ENCODE results near the gene RBM19.

Gene RBM19

DNA sequence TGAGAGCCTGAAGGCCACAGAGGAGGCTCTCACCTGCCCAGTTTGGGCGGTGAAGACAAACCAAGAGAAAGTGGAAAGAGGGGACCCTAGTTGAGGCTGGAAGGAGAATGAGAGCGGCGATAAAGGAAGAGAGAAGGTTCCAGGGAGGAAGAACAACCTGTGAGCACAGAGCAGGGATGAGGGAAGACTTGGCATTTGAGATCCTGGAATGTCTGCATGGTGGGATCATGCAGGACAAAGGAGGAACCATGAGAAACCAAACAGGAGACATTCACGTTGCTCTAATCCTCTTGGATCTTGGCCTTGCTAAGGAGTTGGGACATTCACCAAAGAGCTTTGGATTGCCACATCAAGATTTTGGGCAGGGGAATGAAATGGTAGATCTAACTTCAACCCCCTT lies 22.9 kb upstream of the RBM19 start:
- no peak for DNase-seq

DNA sequence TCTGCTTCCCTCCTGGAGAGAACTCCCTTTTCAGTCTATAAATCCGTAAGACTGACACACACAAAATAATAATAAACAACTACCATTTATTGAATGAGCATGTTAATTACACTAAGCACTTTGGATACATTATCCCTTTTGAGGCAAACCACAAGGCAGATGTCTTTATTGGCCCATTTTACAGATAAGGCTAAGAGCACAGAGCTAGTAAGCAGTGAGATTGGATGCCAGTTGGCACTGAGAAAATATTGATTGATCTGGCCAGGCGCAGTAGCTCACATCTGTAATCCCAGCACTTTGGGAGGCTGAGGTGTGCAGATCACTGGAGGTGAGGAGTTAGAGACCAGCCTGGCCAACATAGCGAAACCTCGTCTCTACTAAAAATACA lies 21.9 kb upstream of the RBM19 start:
- no peak for DNase-seq

DNA sequence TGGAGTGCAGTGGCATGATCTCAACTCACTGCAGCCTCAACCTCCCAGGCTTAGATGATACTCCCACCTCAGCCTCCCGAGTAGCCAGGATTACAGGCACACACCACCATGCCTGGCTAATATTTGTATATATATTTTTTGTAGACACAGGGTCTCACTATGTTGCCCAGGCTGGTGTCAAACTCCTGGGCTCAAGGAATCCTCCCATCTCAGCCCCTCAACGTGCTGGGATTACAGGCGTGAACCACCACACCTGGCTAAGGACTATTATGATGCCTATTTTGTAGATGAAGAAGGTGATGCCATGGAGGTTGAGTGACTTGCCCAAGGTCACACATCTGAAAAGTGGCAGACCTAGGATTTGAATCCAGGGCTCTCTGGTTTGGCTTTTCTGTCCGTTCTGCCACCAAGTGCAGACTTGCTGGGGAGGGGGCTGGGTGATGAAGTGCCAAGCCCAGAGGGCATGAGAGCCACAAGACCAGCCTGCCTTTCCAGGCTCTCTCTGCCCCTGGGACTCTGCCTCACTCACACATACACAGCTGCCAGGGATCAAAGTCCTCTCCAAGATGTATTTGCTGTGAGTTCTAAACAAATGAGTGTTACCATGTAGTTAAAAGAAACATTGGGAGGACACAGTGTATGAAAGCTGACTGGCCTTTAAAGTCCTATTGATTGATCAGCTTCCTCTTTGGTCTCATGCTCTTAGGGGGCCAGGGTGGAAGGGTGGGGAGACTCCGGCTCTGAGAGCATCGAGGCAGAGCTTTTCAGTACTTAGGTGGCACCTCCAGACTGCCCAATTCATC lies 21.3 kb upstream of the RBM19 start:
- DNase-seq: no peak

DNA sequence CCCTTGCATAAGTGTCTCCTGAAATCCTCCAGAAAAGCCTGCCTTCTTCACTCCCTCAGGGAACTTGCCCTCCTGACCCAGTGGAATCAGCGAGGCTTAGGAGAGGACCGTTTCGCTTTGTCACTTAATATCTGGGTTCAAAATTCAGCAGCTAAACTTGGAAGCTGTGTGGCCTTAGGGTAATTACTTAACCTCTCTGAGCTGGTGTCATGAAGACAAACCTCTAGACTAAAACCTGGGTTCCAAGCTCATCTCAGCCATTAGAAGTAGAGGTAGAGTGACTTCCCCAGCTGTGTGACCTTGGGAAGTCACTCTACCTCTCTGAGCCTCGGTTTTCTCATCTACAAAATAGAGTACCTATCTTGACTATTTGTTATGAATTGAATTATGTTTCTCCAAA lies 18.3 kb upstream of the RBM19 start:
- DNase-seq: no peak

DNA sequence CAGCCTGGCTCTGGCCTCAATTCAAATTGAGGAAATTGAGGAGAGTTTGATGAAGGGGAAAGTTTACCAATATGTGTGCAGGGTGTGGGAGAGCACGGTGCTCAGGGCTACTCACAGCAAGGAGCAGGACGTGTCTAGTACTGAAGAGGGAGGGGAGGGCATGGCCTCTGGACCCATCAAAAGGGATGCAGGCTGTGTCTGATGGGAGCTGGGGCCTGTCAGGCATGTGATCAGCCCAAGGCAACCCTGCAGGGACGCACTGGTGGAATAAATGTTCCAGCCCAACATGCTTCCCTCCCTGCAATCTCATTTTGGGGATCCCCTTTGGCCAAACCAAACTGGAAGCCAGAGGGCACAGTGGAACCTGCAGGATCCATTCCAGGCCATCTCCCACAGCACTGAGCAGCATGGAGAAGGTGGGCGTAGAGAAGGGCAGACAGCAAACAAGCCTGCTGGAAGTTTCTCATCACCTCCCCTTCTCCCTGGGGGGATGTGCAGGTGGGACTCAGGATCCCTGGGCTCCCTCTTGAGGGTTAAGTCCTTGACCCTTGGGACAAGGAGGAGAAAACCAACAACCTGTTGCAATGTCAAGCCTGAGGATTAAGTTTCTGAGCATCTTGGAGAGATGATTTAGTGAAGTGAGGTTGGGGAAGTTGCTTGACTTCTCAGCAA lies 17.8 kb upstream of the RBM19 start:
- no peak for DNase-seq

DNA sequence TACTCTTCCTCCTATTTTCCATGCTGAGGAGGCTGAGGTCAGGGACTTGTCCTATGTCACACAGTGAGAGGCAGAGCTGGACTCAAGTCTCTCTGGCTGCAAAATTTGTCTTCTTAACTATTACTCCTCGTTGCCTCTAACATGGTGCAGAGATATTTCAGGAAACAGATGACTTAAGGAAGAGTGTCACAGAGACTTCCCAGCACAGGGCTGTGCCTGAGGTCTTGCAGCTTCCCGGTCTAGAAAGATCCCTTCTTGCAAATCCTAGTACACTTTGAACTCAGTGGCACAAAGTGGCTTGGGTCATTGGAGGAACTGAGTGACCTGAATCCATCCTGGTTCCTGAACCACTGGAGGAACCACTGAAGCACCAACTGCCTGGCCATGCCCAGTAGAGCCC lies 17.1 kb upstream of the RBM19 start:
- DNase-seq: no peak

DNA sequence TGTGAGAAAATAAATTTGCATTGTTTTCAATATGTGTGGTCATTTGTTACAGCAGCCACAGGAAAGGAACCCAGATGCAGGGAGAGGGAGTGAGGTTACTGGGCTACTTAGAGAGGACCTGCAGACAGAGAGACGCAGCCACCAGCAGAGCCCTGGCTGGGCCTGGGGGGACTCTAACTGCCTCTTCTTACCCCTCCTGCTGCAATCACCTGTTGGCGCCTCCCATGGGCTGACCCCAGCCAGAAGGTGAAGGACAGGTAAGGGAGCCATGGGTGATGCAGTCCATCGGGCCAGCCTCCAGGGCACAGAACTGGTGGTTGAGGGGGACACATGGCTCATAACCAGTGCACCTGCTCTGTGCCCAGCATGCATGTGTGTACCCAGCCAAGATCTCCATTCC lies 15.8 kb upstream of the RBM19 start:
- no peak for DNase-seq

DNA sequence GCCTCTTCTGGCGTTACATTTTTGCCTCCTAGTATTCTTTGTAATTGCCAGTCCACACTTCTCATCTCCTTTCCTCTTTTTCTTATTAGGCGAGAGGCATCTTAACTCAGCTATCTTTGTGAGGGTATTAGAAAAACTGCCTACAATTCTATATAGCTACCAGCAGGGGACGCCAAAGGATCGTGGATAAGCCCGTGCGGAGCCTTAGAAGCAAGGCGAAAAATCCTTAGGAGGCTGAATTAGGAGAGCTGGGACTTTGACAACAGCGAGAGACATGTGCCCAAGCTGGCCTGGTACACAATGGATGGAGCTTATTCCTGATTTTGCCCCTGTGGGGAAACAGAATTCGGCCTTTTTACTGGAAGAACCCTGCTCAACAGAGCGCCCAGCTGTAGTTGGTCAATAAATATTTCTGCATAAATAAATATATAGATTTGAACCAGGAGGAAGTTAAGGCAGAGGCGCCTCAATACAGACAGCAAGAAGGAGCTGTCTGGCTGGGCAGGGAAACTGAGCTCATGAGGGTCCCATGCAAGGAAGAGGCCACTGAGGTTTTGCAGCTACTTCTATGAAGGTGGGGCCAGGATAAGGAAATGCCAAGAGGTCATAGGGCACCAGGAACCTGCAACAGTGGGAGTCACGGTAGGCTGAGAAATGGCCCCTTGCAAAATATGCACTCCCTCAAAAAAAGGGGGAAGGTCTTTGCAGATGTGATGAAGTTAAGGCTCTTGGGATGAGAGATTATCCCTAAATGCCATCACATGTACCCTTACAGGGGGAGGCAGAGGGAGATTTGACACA lies 14.6 kb upstream of the RBM19 start:
- peak; percentile 76 for DNase-seq

DNA sequence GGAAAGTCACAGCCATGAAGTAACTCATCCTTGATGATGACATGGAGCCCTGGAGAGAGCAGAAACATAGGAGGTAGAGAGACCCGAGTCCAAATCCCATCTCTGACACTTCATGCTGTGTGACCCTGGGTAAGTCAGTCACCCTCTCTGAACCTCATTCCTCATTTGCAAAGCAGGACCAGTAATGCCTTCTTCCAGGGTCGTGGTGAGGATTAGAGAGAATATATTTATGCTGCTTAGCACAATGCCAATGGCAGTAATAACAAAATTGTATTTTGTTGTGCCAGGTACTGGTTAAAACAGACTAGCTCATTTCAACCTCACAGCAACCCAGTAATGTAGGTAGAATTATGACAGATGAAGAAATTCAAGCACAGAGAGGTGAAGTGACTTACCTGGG lies 13.9 kb upstream of the RBM19 start:
- DNase-seq: no peak

DNA sequence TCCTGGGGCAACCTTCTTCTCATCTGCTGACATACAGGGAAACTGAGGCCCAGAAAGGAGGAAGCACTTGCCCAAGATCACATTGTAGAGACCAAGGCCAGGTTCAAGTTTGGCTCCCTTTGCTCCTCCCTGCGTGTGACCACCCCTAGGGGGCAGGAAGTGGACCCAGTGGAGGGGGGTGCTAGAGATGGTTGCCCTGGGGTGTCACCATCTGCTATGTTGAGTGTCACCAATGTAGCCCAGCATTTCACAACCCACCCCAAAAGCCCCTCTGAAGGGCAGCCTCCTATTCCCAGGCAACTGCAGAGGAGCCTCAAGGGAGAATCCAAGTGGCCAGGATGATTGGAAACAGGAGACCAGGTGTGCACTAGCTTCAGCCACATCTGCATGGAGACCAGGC lies 12.0 kb upstream of the RBM19 start:
- no peak for DNase-seq

DNA sequence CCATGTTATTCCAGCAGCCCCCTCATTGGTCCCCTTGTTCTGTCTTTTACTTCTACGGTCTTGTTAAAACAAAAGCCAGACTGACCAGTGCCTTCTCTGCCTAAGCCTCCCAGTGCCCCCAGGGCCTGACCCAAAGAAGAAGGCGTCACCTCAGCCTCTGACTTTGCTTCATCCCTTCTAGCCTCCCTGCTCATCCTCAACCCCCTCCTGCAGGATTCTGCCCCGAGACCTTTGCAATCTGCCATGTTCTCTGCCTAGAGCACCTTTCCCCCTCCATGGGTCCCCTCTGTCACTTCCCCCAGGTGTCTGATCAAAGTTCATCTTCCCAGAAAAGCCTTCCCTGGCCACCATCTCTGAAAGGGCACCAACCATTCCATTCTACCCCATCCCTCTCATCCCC lies 7.9 kb upstream of the RBM19 start:
- no peak for DNase-seq

DNA sequence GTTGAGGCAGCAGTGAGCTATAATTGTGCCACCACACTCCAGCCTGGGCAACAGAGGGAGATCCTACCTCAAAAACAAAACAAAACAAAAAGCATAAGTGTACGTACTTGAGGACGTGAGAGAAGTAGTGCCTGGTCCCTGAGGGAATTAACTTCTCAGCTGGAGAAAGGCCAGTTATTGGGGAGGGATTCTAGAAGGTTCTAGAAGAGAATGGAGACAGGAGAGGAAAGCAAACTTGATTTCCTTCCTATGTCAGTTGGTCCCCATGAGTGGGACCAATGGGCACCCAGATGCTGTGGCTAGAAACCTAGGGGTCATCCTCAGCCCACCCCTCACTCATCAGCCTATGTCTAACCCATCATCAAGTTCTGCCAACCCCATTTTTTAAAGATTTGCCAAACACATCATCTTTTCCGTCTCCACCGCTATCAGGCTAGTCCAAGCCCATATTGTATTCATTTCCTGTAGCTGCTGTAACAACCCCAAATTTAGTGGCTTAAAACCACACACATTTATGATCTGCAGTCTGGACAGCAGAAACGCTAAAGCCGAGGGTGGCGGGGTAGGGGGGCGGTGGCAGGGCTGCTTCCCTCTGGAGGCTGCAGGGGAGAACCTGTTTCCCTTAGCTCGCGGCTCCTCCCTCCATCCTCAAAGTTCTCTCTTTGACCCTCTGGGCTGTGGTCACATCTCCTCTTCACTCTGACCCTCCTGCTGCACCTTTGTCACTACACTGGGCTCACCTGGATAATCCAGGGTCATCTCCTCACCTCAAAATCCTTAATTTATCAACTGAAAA lies 7.2 kb upstream of the RBM19 start:
- DNase-seq: no peak

DNA sequence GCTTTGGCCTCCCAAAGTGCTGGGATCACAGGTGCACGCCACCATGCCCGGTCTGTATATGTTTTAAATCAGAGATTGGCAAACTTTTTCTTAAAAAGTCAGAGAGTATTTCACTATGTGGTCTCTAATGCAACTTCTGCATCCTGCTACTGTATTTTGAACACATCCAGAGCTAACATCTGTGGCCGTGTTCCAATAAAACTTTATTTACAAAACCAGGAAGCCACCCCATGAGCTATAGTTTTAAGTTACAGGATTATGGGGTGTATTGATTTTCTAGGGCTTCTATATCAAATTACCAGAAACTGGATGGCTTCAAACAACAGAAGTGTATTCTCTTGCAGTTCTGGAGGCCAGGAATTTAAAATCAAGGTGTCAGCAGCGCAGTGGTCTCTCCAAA lies 5.3 kb upstream of the RBM19 start:
- DNase-seq: no peak

DNA sequence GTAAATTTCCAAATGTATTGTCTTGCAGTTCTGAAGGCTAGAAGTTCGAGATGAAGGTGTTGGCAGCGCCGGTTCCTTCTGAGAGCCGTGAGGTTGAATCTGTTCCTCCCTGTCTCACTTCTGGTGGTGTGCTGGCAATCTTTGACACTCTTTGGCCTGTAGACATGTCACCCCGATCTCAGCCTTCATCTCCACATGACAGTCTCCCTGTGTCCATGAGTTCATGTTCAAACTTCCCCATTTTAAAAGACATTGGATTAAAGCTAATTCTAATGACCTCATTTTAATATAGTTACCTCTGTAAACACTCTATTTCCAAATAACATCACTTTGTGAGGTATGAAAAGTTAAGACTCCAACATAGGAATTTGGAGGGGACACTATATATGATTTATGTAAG lies 4.1 kb upstream of the RBM19 start:
- no peak for DNase-seq

DNA sequence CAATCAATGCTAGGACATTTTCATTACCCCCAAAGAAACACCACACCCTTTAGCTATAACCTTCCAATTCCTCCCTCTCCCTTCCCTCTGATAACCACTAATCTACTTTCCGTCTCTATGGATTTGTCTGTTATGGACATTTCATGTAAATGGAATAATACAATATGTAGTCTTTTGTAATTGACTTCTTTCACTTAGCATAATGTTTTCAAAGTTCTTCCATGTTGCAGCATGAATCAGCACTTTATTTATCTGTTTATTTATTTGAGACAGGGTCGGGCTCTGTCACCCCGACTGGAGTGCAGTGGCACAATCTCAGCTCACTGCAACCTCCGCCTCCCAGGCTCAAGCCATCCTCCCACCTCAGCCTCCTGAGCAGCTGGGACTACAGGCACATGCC lies 1.2 kb upstream of the RBM19 start:
- DNase-seq: no peak

DNA sequence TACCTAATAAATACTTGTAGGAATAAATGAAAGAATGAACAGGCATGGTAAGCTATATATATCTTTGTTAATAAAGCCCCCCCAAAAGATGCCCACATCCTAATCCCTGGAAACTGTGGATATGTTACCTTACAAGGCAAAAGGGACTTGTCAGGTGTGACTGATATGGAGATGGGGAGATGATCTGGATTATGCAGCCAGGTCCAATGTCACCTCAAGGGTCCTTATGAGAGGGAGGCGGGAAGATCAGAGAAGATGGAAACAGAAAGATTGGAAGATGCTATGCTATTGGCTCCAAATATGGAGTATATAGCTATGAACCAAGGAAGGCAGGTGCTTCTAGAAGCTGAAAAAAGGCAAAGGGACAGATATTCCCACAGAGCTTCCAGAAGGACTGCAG lies 3.4 kb downstream of the RBM19 start:
- no peak for DNase-seq

DNA sequence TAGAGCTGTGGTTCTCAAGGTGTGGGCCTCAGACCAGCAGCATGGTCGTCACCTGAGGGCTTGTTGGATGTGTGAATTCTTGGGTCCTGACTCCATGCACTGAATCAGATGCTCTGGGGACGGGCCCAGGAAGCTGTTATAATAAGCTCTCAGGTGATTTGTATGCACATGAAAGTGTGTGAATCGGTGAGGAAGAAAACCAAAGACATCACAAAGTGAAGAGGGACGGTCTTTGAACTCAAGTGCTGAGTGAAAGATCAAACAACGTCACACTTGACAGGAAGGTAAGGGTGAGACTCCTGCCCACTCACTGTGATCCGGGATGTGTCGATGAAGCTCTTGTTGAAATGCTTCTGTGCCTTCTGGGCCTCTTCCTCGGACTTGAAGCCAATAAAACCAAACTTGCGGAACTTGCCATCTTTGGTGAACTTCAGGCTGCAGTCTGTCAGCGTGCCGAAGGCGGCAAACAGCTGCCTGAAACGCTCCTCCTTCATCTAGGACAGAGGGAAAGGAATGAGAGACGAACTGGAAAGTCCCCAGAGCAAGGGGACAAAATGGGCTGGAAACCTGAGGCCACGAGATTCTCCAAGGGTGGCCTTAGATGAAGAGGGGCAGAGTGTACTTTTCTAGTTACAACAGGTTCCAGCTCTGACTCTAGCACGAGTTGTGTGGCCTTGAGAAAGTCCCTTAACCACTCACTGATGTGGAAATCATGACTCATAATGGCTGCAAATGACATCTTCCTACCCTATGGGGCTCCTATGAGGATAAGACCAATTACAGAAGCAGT lies 4.0 kb downstream of the RBM19 start:
- DNase-seq: no peak

DNA sequence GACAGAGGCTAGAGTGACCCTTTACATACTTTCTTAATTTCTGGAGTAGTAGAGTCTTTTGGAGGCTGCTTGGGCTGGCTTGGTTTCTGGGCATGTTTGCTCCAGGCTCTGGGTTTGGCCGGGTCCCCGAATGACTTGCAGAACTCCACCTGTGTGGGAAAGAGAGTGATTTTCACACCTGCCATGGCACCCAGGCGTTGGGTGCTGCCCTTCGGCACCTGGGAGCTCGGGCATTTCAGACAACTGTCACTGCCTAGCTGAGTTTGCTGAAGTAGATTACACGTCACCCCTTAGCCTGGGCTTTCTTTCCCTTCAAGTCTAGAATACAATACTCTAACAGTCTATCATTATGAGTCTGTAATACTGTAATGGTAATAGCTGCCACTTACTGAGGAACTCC lies 6.1 kb downstream of the RBM19 start:
- DNase-seq: no peak

DNA sequence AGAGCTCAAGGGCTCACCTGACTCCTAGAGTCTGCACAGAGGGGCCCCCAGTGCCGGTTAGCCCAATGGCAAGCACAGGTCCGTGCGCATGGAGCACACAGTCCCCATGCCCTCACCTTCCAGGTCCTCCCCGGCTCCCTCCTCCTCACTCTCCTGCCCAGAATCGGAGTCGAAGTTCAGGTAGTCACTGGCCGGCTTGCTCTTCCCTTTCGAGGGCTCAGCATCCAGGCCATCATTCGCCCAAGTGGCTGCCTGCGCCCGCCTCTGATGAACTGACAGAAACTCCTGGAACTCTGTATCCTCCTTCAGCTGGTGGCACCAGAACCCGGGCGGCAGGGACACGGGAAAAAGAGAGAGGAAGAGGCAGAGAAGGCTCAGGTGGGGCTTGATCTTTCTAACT lies 7.0 kb downstream of the RBM19 start:
- no peak for DNase-seq

DNA sequence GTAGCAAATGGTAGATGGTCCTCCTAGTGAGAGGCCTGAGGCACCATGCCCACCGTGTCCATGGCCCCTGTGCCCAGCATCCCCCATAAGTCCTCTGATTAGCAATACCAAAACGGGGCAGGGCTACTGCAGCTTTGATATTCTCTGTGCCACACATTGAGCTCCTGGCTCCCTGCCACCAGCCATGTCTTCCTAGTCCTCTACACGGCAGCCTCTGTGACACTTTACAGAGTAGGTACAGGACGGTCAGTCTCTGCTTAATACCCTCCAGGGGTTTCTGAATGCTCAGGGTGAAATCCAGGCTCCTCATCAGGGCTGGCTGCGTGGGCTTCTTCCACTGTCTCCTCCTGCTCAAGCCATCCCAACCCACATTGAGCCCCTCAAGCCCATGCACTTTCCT lies 8.0 kb downstream of the RBM19 start:
- no peak for DNase-seq

DNA sequence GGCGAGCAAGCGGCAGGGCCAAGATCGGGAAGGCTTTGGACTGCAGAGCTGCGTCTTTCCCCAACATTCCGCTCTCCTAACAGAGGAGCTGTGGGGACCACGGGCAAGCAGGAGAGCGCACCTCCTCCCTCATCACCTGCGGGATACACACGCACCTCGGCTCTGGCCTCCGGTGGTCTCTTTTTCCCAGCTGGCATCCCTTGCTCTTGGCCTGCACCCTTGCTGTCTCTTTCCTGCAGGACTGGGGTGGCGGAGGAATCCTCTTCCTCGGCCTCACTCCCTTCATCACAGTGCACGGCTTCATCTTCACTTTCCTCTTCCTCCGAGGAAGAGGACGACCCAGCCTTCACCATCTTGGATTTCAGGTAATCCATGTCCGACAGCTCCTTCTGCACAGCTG lies 8.5 kb downstream of the RBM19 start:
- DNase-seq: no peak
